Fibroblast of villous mesenchyme (primary cell): ENCODE data around the gene ARIH2. TPM values are rescaled to one million over a fixed set of nuclear protein-coding genes. Genes with fewer than 3 reads are reported as not detected.

Experiments used
- DNase-seq: peaks from one replicate; pipeline ENCODE4 v3.0.0-alpha.2; 2010; ENCODE audit warnings: low read depth
- H3K4me3 ChIP-seq: 2 replicates; pipeline ENCODE4 v1.5.1; 2011; ENCODE audit warnings: low read depth, mild to moderate bottlenecking, low read length
- total RNA-seq: library from RNA; depleted of rRNA; stranded (reverse); fragments of >200 nt; gene quantifications from 2 replicates; pipeline ENCODE4 v1.2.3, GENCODE V29; 2012
- TF ChIP-seq, protein P1 (sequence below): IDR thresholded peaks from 2 replicates; pipeline ENCODE4 v1.5.1; 2012; ENCODE audit warnings: low read depth, mild to moderate bottlenecking, low read length; ENCODE audit not compliant: insufficient read depth

Gene ARIH2
- total RNA-seq, 1 donor: 87.2 TPM

GRCh38 chr3:49023775-49024174 lies 105.1 kb downstream of the ARIH2 start:
- TF ChIP-seq, protein P1, sequence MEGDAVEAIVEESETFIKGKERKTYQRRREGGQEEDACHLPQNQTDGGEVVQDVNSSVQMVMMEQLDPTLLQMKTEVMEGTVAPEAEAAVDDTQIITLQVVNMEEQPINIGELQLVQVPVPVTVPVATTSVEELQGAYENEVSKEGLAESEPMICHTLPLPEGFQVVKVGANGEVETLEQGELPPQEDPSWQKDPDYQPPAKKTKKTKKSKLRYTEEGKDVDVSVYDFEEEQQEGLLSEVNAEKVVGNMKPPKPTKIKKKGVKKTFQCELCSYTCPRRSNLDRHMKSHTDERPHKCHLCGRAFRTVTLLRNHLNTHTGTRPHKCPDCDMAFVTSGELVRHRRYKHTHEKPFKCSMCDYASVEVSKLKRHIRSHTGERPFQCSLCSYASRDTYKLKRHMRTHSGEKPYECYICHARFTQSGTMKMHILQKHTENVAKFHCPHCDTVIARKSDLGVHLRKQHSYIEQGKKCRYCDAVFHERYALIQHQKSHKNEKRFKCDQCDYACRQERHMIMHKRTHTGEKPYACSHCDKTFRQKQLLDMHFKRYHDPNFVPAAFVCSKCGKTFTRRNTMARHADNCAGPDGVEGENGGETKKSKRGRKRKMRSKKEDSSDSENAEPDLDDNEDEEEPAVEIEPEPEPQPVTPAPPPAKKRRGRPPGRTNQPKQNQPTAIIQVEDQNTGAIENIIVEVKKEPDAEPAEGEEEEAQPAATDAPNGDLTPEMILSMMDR: no peak
- H3K4me3 ChIP-seq: no peak overlapping the region
- no peak for DNase-seq

DNA sequence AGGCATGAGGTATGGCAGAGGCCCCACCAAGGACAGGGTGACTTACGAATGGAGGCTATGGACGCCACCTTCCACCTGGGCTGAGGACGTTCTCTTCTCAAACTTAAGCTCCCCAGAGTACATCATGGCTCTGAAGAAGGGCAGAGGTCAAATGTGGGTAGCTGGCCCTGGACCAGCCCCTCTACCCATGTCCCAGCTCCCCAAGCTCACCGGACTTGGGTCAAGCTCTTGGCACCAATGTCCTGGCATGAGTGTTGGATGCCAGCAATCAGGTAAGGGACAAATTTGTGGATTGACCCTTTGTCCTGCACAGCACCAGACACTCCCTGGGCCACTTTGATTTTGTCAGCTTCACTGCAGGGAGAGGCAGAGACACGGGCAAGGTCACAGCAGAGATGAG lies 105.8 kb downstream of the ARIH2 start:
- TF ChIP-seq, protein P1: no peak
- no peak overlapping the region for H3K4me3 ChIP-seq
- DNase-seq: no peak

DNA sequence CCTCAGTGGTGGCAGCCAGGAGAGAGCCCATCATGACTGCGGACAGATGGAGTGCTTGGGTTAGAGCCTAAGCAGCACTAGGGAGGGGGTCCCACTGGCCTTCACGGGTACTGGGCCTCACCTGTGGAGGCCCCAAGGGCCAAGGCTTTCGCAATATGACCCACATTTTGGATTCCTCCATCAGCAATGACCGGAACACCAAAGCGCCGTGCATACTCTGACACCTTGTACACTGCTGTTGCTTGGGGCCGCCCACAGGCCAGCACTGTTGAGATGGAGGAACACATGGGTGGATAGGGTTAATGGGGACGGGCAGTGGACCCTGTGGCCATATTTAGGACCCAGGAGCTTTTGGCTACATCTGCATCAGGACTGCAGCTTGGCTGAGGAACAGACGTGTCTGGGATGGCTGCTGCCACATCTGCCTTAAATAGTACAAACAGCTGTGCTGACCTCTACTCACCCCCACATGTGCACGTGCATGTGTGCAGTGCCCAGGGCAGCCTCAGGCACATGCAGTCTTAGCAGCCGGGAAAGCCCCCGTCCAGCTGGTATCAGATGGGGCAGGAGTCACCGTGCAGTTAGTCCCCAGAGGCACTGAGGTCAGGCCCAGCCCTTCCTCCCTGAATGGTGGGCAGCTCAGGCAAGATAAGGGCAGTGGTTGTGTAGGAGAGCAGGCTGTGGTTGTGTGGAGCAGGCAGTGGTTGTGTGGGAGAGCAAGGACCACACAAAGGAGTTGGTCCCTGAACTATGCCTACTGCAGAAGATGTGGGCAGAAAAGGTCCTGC lies 106.6 kb downstream of the ARIH2 start:
- DNase-seq: no peak
- H3K4me3 ChIP-seq: no peak overlapping the region
- TF ChIP-seq, protein P1: no peak

GRCh38 chr3:49025793-49026520 lies 107.3 kb downstream of the ARIH2 start:
- TF ChIP-seq, protein P1: no peak
- DNase-seq: no peak
- H3K4me3 ChIP-seq: no peak overlapping the region

DNA sequence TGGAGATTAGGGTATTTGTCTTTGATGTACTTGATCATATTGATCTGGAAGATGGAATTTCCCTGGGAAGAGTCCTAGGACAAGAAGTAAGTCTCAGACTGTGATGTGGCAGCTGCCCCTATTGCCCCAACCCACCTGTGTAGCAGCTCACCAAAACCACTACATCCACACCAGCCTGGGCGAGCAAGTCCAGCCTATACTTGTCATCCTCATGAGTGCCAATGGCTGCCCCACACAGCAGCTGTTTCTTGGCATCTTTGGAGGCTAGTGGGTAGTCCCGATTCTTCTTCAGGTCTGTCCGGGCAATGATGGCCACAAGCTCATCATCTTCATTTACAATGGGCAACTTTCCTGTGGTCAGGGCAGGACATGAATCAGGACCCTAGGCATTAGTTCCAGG lies 107.9 kb downstream of the ARIH2 start:
- DNase-seq: no peak
- no peak overlapping the region for H3K4me3 ChIP-seq
- TF ChIP-seq, protein P1: no peak

DNA sequence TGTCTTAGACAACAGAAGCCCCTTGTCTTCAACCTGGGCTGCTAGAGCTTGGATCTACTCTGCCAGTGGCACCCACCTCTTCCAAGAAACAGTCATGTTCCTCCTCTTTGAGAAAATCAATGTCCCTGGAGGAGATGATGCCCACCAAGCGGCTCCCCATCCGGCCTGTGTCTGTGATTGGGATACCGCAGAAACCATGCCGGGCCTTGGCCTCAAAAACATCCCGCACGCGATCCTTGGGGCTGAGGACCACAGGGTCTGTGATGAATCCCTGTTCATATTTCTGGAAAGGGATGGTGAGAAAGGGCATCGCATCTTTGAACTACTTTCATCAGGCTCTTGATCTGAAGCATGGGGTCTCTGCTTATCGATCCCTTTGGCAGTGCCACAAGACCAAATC lies 109.0 kb downstream of the ARIH2 start:
- no peak overlapping the region for H3K4me3 ChIP-seq
- DNase-seq: no peak
- TF ChIP-seq, protein P1: no peak
